NCI-H1105 (cell line): Measurements from ENCODE around the gene RSPRY1.
"Not testable (repeated sequence)": the region's sequence is repeated elsewhere in the genome, so short reads cannot be mapped to it uniquely, and the experiment has no call there.

Experiments
- DNase-seq: peaks from one replicate; lab custom pipeline; 2025; lab: John Stamatoyannopoulos, UW

Gene RSPRY1

DNA sequence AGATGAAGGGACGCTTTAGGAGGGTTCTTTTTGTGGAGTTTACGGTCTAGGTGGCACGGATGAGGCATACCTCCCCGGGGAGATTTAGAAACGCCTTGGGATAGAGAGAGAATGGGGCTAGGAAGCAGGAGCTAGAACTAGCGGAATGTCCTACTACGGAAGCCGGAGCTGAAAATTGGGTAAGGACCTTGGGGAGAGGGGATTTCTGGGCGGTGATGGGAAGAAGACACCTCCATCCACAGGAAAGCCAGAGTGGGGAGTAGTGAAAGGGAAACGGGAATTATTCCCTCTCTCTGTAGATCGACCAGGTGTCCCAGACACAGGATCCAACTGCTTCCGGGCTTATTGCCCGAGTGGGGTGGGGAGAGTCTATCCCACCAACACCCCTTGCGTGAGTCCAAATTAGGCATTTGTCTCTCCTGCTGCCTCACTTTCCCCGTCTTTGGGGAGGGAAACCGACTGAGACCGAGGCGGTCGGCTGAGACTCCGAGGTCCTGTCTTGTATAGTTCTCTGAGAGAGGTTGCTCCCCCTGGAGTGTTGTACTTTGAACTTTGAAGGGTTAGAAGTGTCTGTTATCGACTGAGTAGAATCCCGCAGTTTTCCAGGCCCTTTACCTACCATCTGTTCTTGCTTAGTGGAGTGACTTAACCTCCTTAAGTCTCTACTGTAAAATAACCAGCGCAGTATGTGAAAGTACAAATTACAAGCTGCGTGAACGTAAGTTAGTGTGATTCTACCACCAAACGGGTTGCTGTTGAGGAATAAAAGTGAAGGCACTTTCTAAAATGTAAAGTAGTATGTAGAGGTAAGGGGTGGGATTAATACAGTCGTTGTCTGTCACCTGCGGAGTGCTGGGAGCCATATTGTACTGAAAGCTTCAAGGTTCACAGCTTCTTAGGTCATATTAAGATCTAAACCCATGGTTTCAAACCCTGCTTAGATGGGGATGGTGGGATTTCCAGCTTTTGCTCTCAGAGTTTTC, 1.0 kb downstream of the RSPRY1 start:
- no peak for DNase-seq

GRCh38 chr16:57187902-57188710, 2.0 kb downstream of the RSPRY1 start:
- DNase-seq: not testable (repeated sequence)

DNA sequence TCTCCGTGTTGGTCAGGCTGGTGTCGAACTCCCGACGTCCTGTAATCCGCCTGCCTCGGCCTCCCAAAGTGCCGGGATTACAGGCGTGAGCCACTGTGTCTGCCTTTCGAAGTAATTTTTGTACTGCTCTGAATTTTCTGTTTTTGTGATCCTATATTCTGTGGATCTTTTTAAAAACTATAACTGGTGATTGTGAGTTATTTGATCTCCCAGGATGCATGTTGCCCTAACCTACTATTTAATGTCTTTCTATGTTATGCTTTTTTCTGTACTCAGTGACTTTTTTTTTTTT, 2.5 kb downstream of the RSPRY1 start:
- no peak for DNase-seq

- DNase-seq: not testable (repeated sequence)
These were observed 3.4 kb downstream of the RSPRY1 start for GRCh38 chr16:57189527-57189926.

GRCh38 chr16:57190136-57190535, 4.0 kb downstream of the RSPRY1 start:
- no peak for DNase-seq

DNA sequence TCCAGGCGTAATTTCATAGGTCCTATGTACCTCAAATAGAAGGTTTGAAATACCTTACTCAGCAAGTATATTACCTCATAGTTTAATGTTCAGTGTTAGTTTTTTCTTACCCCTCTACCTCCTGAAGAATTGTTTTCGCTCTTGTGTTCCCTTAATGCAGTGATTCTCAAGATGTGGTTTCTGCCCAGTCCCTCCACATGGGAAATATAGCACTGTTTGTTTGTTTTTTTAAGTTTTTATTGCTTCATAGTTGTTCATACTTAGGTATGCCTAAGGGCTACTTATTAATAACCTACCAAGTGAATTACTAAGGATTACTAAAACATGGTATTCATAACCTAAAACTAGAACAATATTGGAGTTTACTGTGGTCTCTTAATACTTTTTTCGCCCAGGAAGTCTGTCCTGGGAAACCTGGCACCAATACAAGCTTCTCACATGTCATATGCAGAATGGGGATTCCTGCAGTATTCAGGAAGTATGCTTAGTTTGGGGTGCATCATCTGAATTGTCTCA, 5.0 kb downstream of the RSPRY1 start:
- no peak for DNase-seq

DNA sequence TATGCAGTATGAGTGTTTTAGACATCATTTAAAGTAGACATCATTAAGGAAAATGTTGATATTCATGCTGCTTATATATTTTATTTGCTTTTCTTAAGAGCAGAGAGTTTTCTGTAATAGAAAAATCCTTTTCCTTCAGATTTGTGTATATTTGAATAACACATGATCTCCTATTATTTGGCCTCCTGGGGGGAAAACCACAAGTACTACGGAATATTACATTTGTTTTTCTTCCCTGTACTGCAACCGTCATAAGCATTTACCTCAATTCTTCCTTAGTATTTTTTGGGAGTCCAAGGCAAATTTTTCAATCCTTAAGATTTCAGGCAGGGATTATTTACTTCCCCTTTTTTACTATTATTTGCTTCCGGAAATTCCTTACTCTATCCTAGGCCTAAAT, 6.0 kb downstream of the RSPRY1 start:
- DNase-seq: no peak

- no peak for DNase-seq
These were observed 6.8 kb downstream of the RSPRY1 start for GRCh38 chr16:57192720-57193486.

- no peak for DNase-seq
These were observed 8.4 kb downstream of the RSPRY1 start for GRCh38 chr16:57194512-57194911.

DNA sequence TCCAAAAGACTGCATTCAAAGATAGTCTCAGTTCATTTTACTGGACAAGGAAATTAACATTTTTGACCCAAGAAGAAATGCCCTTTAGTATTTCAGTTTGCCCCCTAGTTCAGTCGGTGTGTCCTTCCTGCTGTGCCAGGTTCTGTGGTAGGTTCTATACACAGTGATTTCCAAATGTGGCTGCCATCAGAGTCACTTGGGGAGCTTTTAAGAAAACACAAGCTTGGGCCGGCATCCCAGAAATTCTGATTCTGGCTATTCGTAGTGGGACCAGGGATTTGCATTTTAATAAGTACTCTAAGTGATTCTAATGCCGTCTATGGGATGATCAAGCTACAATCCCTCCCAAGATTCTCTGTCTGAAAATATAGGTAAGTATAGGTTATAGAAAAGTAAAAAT, 10.2 kb downstream of the RSPRY1 start:
- no peak for DNase-seq

DNA sequence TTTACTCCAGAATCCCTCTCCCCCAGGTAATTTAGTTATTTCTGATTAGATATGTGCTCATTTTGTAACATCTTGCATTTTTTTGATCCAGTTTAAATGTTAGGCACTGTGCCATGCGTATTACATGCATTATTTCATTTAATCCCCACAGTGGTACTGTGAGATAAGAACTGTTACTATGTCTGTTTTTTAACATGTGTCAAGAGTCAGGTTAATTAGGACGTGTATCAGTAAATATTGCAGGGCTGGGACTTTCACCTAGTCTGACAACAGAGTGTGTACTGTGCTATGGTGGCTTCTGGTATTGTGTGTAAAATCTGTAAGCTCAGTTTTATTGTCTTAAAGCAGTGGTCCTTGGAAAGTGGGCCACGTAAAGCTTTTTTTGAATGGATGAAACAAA, 10.6 kb downstream of the RSPRY1 start:
- DNase-seq: no peak

- not testable (repeated sequence) for DNase-seq
These were observed 14.2 kb downstream of the RSPRY1 start for GRCh38 chr16:57200321-57200720.

DNA sequence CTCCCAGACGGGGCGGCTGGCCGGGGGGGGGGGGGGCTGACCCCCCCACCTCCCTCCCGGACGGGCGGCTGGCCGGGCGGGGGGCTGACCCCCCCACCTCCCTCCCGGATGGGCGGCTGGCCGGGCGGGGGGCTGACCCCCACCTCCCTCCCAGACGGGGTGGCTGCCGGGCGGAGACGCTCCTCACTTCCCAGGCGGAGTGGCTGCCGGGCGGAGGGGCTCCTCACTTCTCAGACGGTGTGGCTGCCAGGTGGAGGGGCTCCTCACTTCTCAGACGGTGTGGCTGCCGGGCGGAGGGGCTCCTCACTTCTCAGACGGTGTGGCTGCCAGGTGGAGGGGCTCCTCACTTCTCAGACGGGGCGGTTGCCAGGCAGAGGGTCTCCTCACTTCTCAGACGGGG, 14.8 kb downstream of the RSPRY1 start:
- DNase-seq: not testable (repeated sequence)

GRCh38 chr16:57202095-57202886, 16.2 kb downstream of the RSPRY1 start:
- DNase-seq: no peak

- DNase-seq: no peak
These were observed 17.3 kb downstream of the RSPRY1 start for GRCh38 chr16:57203451-57203850.

GRCh38 chr16:57204675-57205074, 18.5 kb downstream of the RSPRY1 start:
- DNase-seq: no peak

- DNase-seq: no peak
These were observed 22.8 kb downstream of the RSPRY1 start for GRCh38 chr16:57208926-57209325.

GRCh38 chr16:57209780-57210179, 23.7 kb downstream of the RSPRY1 start:
- DNase-seq: no peak

DNA sequence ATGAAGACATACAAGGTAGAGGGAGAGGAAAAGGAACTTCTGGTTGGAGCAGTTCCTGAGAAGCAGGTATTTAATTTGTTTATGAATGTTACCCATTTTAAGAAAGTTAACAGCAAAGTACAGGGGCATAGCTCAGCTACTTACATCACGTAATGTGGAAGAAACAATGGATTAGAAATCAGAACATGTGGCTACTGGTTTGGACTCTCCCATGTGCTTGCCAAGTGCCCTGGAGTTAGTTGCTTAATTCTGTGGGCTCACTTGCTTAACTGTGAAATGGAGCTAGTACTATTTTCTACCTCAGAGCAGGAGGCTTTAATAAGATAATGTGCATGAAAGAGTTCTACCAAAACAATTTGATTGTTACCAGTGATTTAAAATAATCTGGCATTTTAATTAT, 27.3 kb downstream of the RSPRY1 start:
- DNase-seq: no peak

DNA sequence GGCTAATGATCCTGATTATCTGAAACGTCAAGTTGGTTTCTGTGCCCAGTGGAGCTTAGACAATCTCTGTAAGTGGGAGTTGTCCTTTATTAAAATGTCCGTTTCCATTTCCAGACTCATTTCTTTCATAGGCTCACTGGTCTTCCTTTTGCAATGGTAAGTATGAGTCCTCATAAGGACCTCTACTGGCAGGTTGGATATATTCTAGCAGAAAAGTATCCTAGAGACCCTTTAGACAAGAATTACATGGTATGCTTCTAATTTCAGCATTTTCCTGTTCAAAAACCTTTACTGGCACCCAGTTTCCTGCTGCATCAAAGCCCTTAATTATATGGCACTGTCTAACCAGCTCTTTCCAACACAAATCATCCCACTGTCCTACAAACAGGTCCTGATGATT, 30.8 kb downstream of the RSPRY1 start:
- DNase-seq: no peak

DNA sequence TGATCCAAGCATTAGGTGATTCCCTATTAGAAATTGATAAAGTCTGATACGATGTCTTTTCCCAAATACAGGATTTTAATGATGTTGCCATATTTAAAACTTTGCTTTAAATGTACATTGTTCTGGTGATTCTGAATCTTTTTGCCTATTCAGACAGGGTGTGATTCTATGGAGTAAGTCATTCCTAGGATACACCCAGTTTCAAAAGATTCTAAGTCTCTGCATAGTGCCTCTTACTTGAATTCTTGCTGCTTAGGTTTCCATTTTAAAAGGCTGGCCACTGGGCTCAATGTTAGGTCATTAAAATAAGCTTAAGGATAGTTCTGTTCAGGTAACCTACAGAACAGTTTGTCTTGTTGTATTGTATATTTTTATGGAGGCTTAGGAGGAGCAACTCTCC, 36.9 kb downstream of the RSPRY1 start:
- DNase-seq: no peak
